GM12878 (cell line): ENCODE results near the gene MRPS27.

Source experiments
- CHD2 ChIP-seq: IDR thresholded peaks from 2 replicates; pipeline ENCODE4 v1.6.1; 2011; ENCODE audit warnings: low read depth, low read length, improper control_type of control experiment, borderline replicate concordance
- CREB1 ChIP-seq: IDR thresholded peaks from 2 replicates; pipeline ENCODE4 v1.6.1; 2012; ENCODE audit warnings: low read depth, mild to moderate bottlenecking, inconsistent platforms
- EGR1 ChIP-seq, 2 experiments: IDR thresholded peaks; 1 replicate in 1 of 2; 2 replicates in 1 of 2; pipeline ENCODE4 v1.6.1; 2011 to 2012; ENCODE audit warnings: low read depth in 2 of 2, low read length in 2 of 2, borderline replicate concordance in 1 of 2, mild to moderate bottlenecking in 1 of 2, moderate library complexity in 1 of 2
- EP300 ChIP-seq, 2 experiments: fragments of 150-350 bp in 1 of 2; IDR thresholded peaks; 2 replicates each; pipeline ENCODE4 v1.6.1; 2011 to 2012; ENCODE audit warnings: low read depth in 2 of 2, low read length in 2 of 2, borderline replicate concordance in 1 of 2, improper control_type of control experiment in 1 of 2, inconsistent platforms in 1 of 2; ENCODE audit not compliant: control insufficient read depth in 1 of 2
- ESRRA ChIP-seq: IDR thresholded peaks from 2 replicates; pipeline ENCODE4 v1.6.1; 2012; ENCODE audit warnings: mild to moderate bottlenecking, low read length, improper control_type of control experiment
- JUND ChIP-seq: IDR thresholded peaks from 2 replicates; pipeline ENCODE4 v1.6.1; 2012; ENCODE audit warnings: low read depth, mild to moderate bottlenecking, low read length, improper control_type of control experiment, moderate library complexity
- POLR2A ChIP-seq: IDR thresholded peaks from 2 replicates; pipeline ENCODE4 v1.6.1; 2011; ENCODE audit warnings: low read depth, mild to moderate bottlenecking, low read length
- SREBF2 ChIP-seq: IDR thresholded peaks from 2 replicates; pipeline ENCODE4 v1.6.1; 2012; ENCODE audit warnings: mild to moderate bottlenecking, low read length
- TF ChIP-seq, protein P1 (sequence below), 3 experiments: IDR thresholded peaks in 2 of 3; conservative IDR thresholded peaks in 1 of 3; 2 replicates each; pipeline ENCODE4 v1.5.1; 2011; ENCODE audit warnings: low read depth in 3 of 3, low read length in 3 of 3, mild to moderate bottlenecking in 3 of 3, control low read depth in 2 of 3, moderate library complexity in 2 of 3, inconsistent platforms in 1 of 3, mixed read lengths in 1 of 3; ENCODE audit not compliant: control insufficient read depth in 2 of 3, insufficient read depth in 1 of 3; ENCODE audit errors: extremely low read depth in 1 of 3
- TF ChIP-seq, protein P2 (sequence below): fragments of 450-650 bp; formaldehyde crosslinking; IDR thresholded peaks from 2 replicates; pipeline ENCODE4 v1.4.0; 2020; ENCODE audit warnings: mild to moderate bottlenecking, moderate library complexity
- TF ChIP-seq, protein P3 (sequence below): fragments of 450-650 bp; IDR thresholded peaks from 2 replicates; pipeline ENCODE4 v1.6.1; 2017; ENCODE audit warnings: mild to moderate bottlenecking, moderate library complexity

DNA sequence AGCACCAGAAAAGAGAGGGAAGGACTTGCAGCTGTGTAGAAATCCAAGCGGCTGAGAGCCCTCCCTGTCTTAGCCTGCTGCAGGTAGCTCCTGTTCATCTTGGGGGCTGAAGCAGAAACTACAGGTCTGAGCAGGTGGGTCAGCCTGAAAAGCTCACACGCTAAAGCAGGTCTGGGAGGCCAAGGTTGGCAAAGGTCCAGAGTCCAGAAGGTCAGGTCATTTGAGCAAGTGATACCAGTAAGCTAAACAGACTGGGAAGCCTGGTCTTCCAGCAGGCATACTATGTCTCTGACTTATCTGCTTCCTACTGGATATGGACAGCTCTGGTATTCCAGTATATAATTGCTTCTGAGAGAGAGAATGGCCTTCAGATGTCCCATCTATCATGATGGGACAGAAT lies 26.4 kb upstream of the MRPS27 start:
- TF ChIP-seq EP300 (IDR thresholded peaks at IDR 0.05; ENCODE audit: borderline replicate concordance in 1 of 2, control insufficient read depth in 1 of 2, low read depth in 2 of 2, low read length in 2 of 2) (no peak), JUND (no peak), SREBF2 (no peak), POLR2A (no peak), CHD2 (no peak), CREB1 (no peak), ESRRA (no peak), EGR1 (IDR thresholded peaks at IDR 0.05; ENCODE audit: borderline replicate concordance in 1 of 2, low read depth in 2 of 2, low read length in 2 of 2) (no peak)
- TF ChIP-seq, protein P1, sequence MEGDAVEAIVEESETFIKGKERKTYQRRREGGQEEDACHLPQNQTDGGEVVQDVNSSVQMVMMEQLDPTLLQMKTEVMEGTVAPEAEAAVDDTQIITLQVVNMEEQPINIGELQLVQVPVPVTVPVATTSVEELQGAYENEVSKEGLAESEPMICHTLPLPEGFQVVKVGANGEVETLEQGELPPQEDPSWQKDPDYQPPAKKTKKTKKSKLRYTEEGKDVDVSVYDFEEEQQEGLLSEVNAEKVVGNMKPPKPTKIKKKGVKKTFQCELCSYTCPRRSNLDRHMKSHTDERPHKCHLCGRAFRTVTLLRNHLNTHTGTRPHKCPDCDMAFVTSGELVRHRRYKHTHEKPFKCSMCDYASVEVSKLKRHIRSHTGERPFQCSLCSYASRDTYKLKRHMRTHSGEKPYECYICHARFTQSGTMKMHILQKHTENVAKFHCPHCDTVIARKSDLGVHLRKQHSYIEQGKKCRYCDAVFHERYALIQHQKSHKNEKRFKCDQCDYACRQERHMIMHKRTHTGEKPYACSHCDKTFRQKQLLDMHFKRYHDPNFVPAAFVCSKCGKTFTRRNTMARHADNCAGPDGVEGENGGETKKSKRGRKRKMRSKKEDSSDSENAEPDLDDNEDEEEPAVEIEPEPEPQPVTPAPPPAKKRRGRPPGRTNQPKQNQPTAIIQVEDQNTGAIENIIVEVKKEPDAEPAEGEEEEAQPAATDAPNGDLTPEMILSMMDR (IDR thresholded peaks at IDR 0.05 in 2 of 3, conservative IDR thresholded peaks at IDR 0.05 in 1 of 3; ENCODE audit: control insufficient read depth in 2 of 3, extremely low read depth in 1 of 3, insufficient read depth in 1 of 3, low read depth in 3 of 3, low read length in 3 of 3), result no peak
- TF ChIP-seq, protein P2, sequence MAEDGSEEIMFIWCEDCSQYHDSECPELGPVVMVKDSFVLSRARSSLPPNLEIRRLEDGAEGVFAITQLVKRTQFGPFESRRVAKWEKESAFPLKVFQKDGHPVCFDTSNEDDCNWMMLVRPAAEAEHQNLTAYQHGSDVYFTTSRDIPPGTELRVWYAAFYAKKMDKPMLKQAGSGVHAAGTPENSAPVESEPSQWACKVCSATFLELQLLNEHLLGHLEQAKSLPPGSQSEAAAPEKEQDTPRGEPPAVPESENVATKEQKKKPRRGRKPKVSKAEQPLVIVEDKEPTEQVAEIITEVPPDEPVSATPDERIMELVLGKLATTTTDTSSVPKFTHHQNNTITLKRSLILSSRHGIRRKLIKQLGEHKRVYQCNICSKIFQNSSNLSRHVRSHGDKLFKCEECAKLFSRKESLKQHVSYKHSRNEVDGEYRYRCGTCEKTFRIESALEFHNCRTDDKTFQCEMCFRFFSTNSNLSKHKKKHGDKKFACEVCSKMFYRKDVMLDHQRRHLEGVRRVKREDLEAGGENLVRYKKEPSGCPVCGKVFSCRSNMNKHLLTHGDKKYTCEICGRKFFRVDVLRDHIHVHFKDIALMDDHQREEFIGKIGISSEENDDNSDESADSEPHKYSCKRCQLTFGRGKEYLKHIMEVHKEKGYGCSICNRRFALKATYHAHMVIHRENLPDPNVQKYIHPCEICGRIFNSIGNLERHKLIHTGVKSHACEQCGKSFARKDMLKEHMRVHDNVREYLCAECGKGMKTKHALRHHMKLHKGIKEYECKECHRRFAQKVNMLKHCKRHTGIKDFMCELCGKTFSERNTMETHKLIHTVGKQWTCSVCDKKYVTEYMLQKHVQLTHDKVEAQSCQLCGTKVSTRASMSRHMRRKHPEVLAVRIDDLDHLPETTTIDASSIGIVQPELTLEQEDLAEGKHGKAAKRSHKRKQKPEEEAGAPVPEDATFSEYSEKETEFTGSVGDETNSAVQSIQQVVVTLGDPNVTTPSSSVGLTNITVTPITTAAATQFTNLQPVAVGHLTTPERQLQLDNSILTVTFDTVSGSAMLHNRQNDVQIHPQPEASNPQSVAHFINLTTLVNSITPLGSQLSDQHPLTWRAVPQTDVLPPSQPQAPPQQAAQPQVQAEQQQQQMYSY (CRISPR knock-in tag), result no peak
- TF ChIP-seq, protein P3, sequence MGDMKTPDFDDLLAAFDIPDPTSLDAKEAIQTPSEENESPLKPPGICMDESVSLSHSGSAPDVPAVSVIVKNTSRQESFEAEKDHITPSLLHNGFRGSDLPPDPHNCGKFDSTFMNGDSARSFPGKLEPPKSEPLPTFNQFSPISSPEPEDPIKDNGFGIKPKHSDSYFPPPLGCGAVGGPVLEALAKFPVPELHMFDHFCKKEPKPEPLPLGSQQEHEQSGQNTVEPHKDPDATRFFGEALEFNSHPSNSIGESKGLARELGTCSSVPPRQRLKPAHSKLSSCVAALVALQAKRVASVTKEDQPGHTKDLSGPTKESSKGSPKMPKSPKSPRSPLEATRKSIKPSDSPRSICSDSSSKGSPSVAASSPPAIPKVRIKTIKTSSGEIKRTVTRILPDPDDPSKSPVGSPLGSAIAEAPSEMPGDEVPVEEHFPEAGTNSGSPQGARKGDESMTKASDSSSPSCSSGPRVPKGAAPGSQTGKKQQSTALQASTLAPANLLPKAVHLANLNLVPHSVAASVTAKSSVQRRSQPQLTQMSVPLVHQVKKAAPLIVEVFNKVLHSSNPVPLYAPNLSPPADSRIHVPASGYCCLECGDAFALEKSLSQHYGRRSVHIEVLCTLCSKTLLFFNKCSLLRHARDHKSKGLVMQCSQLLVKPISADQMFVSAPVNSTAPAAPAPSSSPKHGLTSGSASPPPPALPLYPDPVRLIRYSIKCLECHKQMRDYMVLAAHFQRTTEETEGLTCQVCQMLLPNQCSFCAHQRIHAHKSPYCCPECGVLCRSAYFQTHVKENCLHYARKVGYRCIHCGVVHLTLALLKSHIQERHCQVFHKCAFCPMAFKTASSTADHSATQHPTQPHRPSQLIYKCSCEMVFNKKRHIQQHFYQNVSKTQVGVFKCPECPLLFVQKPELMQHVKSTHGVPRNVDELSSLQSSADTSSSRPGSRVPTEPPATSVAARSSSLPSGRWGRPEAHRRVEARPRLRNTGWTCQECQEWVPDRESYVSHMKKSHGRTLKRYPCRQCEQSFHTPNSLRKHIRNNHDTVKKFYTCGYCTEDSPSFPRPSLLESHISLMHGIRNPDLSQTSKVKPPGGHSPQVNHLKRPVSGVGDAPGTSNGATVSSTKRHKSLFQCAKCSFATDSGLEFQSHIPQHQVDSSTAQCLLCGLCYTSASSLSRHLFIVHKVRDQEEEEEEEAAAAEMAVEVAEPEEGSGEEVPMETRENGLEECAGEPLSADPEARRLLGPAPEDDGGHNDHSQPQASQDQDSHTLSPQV, result no peak
